CD8-positive, alpha-beta memory T cell (primary cell): ENCODE measurements around the gene CHAC2. TPM values are rescaled to one million over a fixed set of nuclear protein-coding genes. Genes with fewer than 3 reads are reported as not detected.
"Not testable (repeated sequence)": the region's sequence is repeated elsewhere in the genome, so short reads cannot be mapped to it uniquely, and the experiment has no call there.

Source experiments
- CTCF ChIA-PET: fragments of 350-600 bp; sonication (Branson Sonifier 250); formaldehyde crosslinking; loops from one replicate; lab custom pipeline; 2021; ENCODE audit warnings: antibody characterized with exemption; lab: Charles Lee
- POLR2A ChIA-PET: fragments of 350-600 bp; sonication (Branson Sonifier 250); formaldehyde crosslinking; loops from one replicate; lab custom pipeline; 2021; ENCODE audit warnings: antibody characterized with exemption; lab: Charles Lee
- DNase-seq, 5 donors: peaks; one replicate each; pipeline versions ENCODE4 v3.0.0 to v3.0.0-alpha.2; 2020 to 2022; ENCODE audit warnings: mixed read lengths in 1 of 5
- H3K27ac ChIP-seq: one replicate; pipeline ENCODE4 v1.7.0; 2013; ENCODE audit warnings: low read depth, mild to moderate bottlenecking, low read length, moderate library complexity
- H3K27me3 ChIP-seq: 2 replicates; pipeline ENCODE4 v1.7.0; 2013; ENCODE audit warnings: low read length, mild to moderate bottlenecking; ENCODE audit not compliant: insufficient read depth, poor library complexity, severe bottlenecking
- H3K36me3 ChIP-seq: 2 replicates; pipeline ENCODE4 v1.7.0; 2013; ENCODE audit warnings: mild to moderate bottlenecking, low read length, moderate library complexity; ENCODE audit not compliant: insufficient read depth
- H3K4me1 ChIP-seq: 2 replicates; pipeline ENCODE4 v1.7.0; 2013; ENCODE audit warnings: mild to moderate bottlenecking, low read length, moderate library complexity; ENCODE audit not compliant: insufficient read depth
- H3K4me3 ChIP-seq: 2 replicates; pipeline ENCODE4 v1.7.0; 2013; ENCODE audit warnings: mild to moderate bottlenecking, low read length
- H3K9me3 ChIP-seq: 2 replicates; pipeline ENCODE4 v1.7.0; 2013; ENCODE audit warnings: mild to moderate bottlenecking, low read length
- H3K27ac Mint-ChIP-seq, 8 donors: one replicate each; pipeline ENCODE4 v1.8.0; 2020 to 2021; ENCODE audit warnings: mixed read lengths in 8 of 8, mild to moderate bottlenecking in 6 of 8, inconsistent platforms in 3 of 8, moderate library complexity in 3 of 8
- H3K27me3 Mint-ChIP-seq, 2 donors: one replicate each; pipeline ENCODE4 v1.8.0; 2020 to 2021; ENCODE audit warnings: mixed read lengths in 2 of 2, mild to moderate bottlenecking in 1 of 2, moderate library complexity in 1 of 2
- H3K36me3 Mint-ChIP-seq, 3 donors: one replicate each; pipeline ENCODE4 v1.8.0; 2020 to 2021; ENCODE audit warnings: mixed read lengths in 3 of 3, inconsistent platforms in 1 of 3, mild to moderate bottlenecking in 1 of 3
- H3K4me1 Mint-ChIP-seq, 3 donors: one replicate each; pipeline ENCODE4 v1.8.0; 2020 to 2021; ENCODE audit warnings: mixed read lengths in 3 of 3, inconsistent platforms in 1 of 3, mild to moderate bottlenecking in 1 of 3
- H3K4me3 Mint-ChIP-seq, 7 donors: one replicate each; pipeline ENCODE4 v1.8.0; 2020 to 2021; ENCODE audit warnings: mixed read lengths in 7 of 7, mild to moderate bottlenecking in 6 of 7, moderate library complexity in 4 of 7, inconsistent platforms in 2 of 7
- H3K9me3 Mint-ChIP-seq, 5 donors: one replicate each; pipeline ENCODE4 v1.8.0; 2020 to 2022; ENCODE audit warnings: mixed read lengths in 5 of 5, mild to moderate bottlenecking in 3 of 5, moderate library complexity in 2 of 5, inconsistent platforms in 1 of 5
- polyA plus RNA-seq: library from polyadenylated mRNA; unstranded; fragments of 300-500 nt; fragmentation: Illumina TruSeq; gene quantifications from one replicate; pipeline ENCODE4 v1.2.3, GENCODE V29; 2021
- total RNA-seq, 2 experiments: library from RNA; stranded (reverse); gene quantifications; one replicate each; pipeline ENCODE4 v1.2.3, GENCODE V29; 2021

Gene CHAC2
- total and polyA plus RNA-seq, 3 experiments from 2014 or later = 3.8 to 27.4 (median 25.6) TPM

DNA sequence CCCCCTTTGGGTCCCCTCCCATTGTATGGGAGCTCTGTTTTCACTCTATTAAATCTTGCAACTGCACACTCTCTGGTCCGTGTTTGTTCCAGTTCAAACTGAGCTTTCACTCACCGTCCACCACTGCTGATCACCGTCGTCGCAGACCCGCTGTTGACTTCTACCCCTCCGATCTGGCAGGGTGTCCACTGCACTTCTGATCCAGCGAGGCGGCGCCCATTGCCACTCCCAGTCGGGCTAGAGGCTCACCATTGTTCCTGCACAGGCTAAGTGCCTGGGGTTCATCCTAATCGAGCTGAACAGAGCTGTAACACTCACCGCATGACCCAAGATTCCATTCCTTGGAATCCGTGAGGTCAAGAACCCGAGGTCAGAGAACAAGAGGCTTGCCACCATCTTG lies 11.0 kb upstream of the CHAC2 start:
- no peaks in the 10 kb centered on the region for H3K27me3 Mint-ChIP-seq
- no peaks in the 10 kb centered on the region for H3K9me3 ChIP-seq
- peaks cover 6 to 42% (median 26%) of the 10 kb centered on the region in 3 donors for H3K36me3 Mint-ChIP-seq
- H3K27ac Mint-ChIP-seq = peak overlapping the region in 1 of 8 donors; percentile 72
- ChIA-PET CTCF (no interaction called here), POLR2A (no interaction called here)
- H3K4me3 ChIP-seq = no peak overlapping the region
- H3K4me1 ChIP-seq = no peaks in the 10 kb centered on the region
- H3K36me3 ChIP-seq = no peaks in the 10 kb centered on the region
- H3K27me3 ChIP-seq = no peaks in the 10 kb centered on the region
- H3K4me1 Mint-ChIP-seq = peaks cover 4 to 6% (median 4%) of the 10 kb centered on the region in 3 donors
- H3K27ac ChIP-seq = no peak overlapping the region
- no peak for DNase-seq
- no peak overlapping the region for H3K4me3 Mint-ChIP-seq
- no peaks in the 10 kb centered on the region for H3K9me3 Mint-ChIP-seq

DNA sequence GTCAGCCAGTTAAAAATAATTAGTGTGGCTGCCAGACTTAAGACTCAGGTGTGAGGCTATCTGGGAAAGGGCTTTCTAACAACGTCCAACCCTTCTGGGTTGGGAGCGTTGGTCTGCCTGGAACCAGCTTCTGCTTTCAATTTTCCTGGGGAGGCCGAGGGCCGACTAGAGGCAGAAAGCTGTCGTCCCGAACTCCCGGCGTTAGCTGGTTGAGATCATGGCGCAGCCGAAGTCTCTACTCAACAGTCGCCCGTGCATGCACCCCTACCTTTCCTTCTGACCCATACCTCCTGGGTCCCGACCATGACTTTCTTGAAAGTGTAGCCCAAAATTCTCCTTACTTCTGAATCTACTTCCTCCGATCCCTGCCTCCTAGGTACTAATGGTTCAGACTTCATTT lies 10.4 kb upstream of the CHAC2 start:
- H3K4me3 ChIP-seq, H3K27me3 Mint-ChIP-seq, H3K27ac Mint-ChIP-seq, POLR2A ChIA-PET, DNase-seq, H3K4me1 ChIP-seq, H3K27me3 ChIP-seq, H3K4me3 Mint-ChIP-seq, CTCF ChIA-PET, H3K9me3 ChIP-seq, H3K9me3 Mint-ChIP-seq, H3K4me1 Mint-ChIP-seq, H3K27ac ChIP-seq, H3K36me3 ChIP-seq: not testable (repeated sequence)
- H3K36me3 Mint-ChIP-seq = peaks cover 6 to 47% (median 26%) of the 10 kb centered on the region in 3 donors

DNA sequence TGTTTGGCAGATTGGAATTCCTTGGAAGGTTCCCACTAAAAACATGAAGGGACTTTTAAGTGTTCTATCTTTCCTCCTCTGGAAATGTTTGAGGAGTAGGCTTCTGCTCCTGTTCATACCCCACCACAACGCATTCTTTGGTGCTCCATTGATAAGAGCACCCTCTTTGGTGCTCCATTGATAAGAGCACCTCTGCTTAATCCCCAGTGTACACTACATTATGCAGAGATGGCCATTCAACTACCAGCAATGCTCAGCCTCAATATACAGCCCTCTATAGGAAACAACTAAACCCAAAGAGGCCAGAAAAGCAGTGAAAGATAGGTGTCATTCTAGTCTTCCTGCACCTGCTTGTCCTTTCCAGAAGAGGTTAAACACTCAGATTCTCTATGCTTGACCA lies 1.8 kb upstream of the CHAC2 start:
- ChIA-PET POLR2A (no interaction called here), CTCF (no interaction called here)
- Histone ChIP-seq H3K4me1 (peaks cover 4% of the 10 kb centered on the region), H3K9me3 (no peaks in the 10 kb centered on the region), H3K27ac (no peak overlapping the region), H3K4me3 (no peak overlapping the region), H3K27me3 (no peaks in the 10 kb centered on the region), H3K36me3 (peaks cover 17% of the 10 kb centered on the region)
- Mint-ChIP-seq H3K27me3 (no peaks in the 10 kb centered on the region), H3K36me3 (peaks cover 0 to 39% (median 8%) of the 10 kb centered on the region in 3 donors), H3K4me3 (peak overlapping the region in 1 of 7 donors; percentile 5), H3K27ac (peak overlapping the region in 4 of 8 donors; percentile 6 to 64 (median 20)), H3K4me1 (peaks cover 24 to 35% (median 33%) of the 10 kb centered on the region in 3 donors), H3K9me3 (no peaks in the 10 kb centered on the region)
- no peak for DNase-seq

DNA sequence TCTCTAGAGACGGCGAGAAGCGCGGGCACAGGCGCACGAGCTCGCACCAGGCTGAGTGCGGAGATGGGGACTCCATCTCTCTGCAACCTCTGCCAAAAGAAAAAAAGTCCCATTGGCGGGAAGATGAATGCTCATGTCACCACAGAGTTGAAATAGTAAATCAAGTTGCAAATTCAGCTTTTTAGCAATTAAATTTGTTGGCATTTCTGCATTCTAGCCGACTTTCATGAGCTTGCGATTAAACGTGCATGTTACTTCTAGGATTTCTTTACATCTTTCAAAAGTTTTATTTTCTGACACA lies 588 bp downstream of the CHAC2 start:
- DNase-seq = no peak
- Mint-ChIP-seq H3K27ac (peak overlapping the region; percentile 85 to 97 (median 95)), H3K4me1 (peaks cover 26 to 40% (median 32%) of the 10 kb centered on the region in 3 donors), H3K4me3 (peak overlapping the region; percentile 87 to 99 (median 94)), H3K27me3 (no peaks in the 10 kb centered on the region), H3K9me3 (no peaks in the 10 kb centered on the region), H3K36me3 (peaks cover 0 to 25% (median 5%) of the 10 kb centered on the region in 3 donors)
- H3K27ac ChIP-seq = peak overlapping the region; percentile 78
- peaks cover 5% of the 10 kb centered on the region for H3K36me3 ChIP-seq
- H3K4me3 ChIP-seq = peak overlapping the region; percentile 90
- H3K4me1 ChIP-seq = peaks cover 4% of the 10 kb centered on the region
- CTCF ChIA-PET = interaction anchor here (0.9 to 1.8 kb wide), 3 partner anchors 8 to 19 kb away, joined by 4 to 8 read pairs (median 5); partner anchors contain the start of genes ASB3 and ERLEC1
- no peaks in the 10 kb centered on the region for H3K9me3 ChIP-seq
- POLR2A ChIA-PET = interaction anchor here (0.7 to 2.6 kb wide), 4 partner anchors 8 to 1476 kb away, joined by 3 to 17 read pairs (median 6); partner anchors contain the start of genes ASB3 and ERLEC1
- H3K27me3 ChIP-seq = no peaks in the 10 kb centered on the region

DNA sequence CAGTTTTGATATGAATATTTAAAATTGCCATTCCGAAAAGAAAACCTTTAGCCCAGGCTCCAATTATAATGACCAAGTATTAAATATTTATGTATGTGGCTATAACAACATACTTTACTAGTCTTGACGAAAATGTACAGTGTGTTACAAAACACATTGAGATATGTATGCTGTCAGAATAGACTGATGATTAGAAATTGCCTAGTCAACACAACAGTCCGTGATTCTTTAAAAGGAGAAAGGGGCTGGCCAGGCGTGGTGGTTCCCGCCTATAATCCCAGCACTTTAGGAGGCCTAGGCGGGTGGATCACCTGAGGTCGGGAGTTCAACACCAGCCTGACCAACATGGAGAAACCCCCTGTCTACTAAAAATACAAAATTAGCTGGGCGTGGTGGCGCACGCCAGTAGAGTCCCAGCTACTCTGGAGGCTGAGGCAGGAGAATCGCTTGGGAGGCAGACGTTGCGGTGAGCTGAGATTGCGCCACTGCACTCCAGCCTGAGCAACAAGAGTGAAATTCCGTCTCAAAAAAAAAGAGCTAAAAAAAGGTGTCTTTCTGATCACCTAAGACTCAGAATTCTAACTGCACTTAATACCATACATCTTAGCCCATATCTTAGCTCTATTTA lies 1.8 kb downstream of the CHAC2 start:
- Histone ChIP-seq H3K27ac (no peak overlapping the region), H3K27me3 (no peaks in the 10 kb centered on the region), H3K4me3 (no peak overlapping the region), H3K9me3 (no peaks in the 10 kb centered on the region), H3K36me3 (no peaks in the 10 kb centered on the region), H3K4me1 (peaks cover 4% of the 10 kb centered on the region)
- H3K36me3 Mint-ChIP-seq = peaks cover 0 to 22% (median 3%) of the 10 kb centered on the region in 3 donors
- peak overlapping the region in 3 of 7 donors; percentile 23 to 95 (median 48) for H3K4me3 Mint-ChIP-seq
- peaks cover 29 to 46% (median 32%) of the 10 kb centered on the region in 3 donors for H3K4me1 Mint-ChIP-seq
- POLR2A ChIA-PET = no interaction called here
- no peaks in the 10 kb centered on the region for H3K9me3 Mint-ChIP-seq
- H3K27ac Mint-ChIP-seq = peak overlapping the region in 5 of 8 donors; percentile 30 to 92 (median 55)
- CTCF ChIA-PET = no interaction called here
- DNase-seq = no peak
- no peaks in the 10 kb centered on the region for H3K27me3 Mint-ChIP-seq

DNA sequence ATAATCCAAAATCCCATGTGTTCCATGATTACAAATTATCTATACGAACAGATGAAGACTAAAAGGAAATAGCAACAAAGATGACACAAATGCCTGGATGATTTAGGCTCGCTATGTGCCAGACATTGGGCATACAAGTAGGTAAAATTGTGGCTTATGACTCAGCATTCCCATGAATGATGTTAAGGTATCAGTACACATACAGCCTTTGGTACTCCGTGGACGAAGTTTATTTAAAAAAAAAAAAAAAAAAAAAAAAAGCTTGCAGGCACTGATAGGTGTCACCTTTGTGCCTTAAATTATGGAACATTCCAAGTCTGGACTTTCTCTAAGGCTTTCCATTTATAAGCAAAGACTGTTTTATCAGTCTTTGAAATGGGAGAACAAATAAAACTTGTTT lies 2.7 kb downstream of the CHAC2 start:
- H3K27ac Mint-ChIP-seq = peak overlapping the region in 5 of 8 donors; percentile 17 to 55 (median 53)
- peaks cover 29 to 46% (median 32%) of the 10 kb centered on the region in 3 donors for H3K4me1 Mint-ChIP-seq
- H3K9me3 ChIP-seq = no peaks in the 10 kb centered on the region
- H3K4me3 Mint-ChIP-seq = peak overlapping the region in 1 of 7 donors; percentile 23
- no peaks in the 10 kb centered on the region for H3K36me3 ChIP-seq
- H3K27me3 ChIP-seq = no peaks in the 10 kb centered on the region
- H3K27ac ChIP-seq = no peak overlapping the region
- peaks cover 4% of the 10 kb centered on the region for H3K4me1 ChIP-seq
- peaks cover 0 to 21% (median 2%) of the 10 kb centered on the region in 3 donors for H3K36me3 Mint-ChIP-seq
- ChIA-PET POLR2A (no interaction called here), CTCF (no interaction called here)
- H3K27me3 Mint-ChIP-seq = no peaks in the 10 kb centered on the region
- no peak for DNase-seq
- no peaks in the 10 kb centered on the region for H3K9me3 Mint-ChIP-seq
- H3K4me3 ChIP-seq = no peak overlapping the region

DNA sequence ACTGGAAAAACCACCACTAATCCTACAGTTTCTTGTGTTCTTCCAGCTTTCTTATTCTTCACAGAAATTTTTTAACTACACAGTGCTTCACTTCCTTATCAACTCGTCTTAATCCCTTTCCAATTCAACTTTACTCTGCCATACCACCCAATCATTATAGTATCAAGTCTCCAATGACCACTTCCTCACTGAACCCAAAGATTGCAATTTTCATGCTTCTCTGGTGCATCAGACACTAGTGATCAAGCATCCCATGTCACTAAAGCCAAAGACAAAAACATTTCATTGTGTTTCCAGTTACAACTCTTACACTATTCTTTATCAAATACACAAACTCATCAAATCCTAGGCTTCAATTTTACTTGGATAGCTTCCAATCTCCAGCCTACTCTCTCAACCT lies 9.5 kb downstream of the CHAC2 start:
- Mint-ChIP-seq H3K27me3 (no peaks in the 10 kb centered on the region), H3K36me3 (peaks cover 0 to 44% (median 9%) of the 10 kb centered on the region in 3 donors), H3K4me3 (peak overlapping the region in 1 of 7 donors; percentile 6), H3K9me3 (no peaks in the 10 kb centered on the region), H3K27ac (peak overlapping the region in 4 of 8 donors; percentile 2 to 37 (median 10)), H3K4me1 (peaks cover 29 to 31% (median 29%) of the 10 kb centered on the region in 3 donors)
- peaks cover 4% of the 10 kb centered on the region for H3K36me3 ChIP-seq
- CTCF ChIA-PET = interaction anchor here (1.7 kb wide), 1 partner anchor 10 kb away, joined by 5 read pairs; the partner anchor contains the start of gene CHAC2
- no peaks in the 10 kb centered on the region for H3K4me1 ChIP-seq
- H3K27me3 ChIP-seq = no peaks in the 10 kb centered on the region
- no peak overlapping the region for H3K27ac ChIP-seq
- DNase-seq = no peak
- no peak overlapping the region for H3K4me3 ChIP-seq
- POLR2A ChIA-PET = interaction anchor here (1.5 kb wide), 1 partner anchor 9 kb away, joined by 6 read pairs; the partner anchor contains the start of gene CHAC2
- no peaks in the 10 kb centered on the region for H3K9me3 ChIP-seq

DNA sequence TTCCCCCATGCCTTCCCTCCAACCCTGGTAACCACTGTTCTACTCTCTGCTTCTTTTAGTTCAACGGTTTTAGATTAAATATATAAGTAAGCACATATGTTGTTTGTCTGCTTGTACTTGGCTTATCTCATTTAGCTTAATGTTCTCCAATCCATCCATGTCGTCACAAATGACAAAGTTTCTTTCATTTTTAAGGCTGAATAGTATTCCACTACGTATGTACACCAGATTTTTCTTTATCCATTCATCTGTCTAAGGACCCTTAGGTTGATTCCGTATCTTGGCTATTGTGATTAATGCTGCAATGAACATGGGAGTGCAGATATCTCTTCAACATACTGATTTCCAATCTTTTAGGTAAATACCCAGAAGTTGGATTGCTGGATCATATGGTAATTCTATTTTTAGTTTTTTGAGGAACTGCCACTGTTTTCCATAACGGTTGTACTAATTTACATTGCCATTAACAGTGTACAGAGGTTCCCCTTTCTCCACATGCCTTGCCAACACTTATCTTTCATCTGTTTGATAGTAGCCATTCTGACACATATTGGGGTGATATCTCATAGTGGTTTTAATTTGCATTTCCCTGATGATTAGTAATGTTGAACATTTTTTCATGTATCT lies 11.0 kb downstream of the CHAC2 start:
- DNase-seq = no peak
- H3K4me1 ChIP-seq = no peaks in the 10 kb centered on the region
- H3K27me3 ChIP-seq = no peaks in the 10 kb centered on the region
- H3K36me3 Mint-ChIP-seq = peaks cover 0 to 48% (median 9%) of the 10 kb centered on the region in 3 donors
- H3K4me3 ChIP-seq = no peak overlapping the region
- H3K27ac Mint-ChIP-seq = peak overlapping the region in 3 of 8 donors; percentile 24 to 40 (median 28)
- H3K27me3 Mint-ChIP-seq = no peaks in the 10 kb centered on the region
- no peaks in the 10 kb centered on the region for H3K9me3 ChIP-seq
- H3K27ac ChIP-seq = no peak overlapping the region
- no peak overlapping the region for H3K4me3 Mint-ChIP-seq
- H3K36me3 ChIP-seq = peaks cover 4% of the 10 kb centered on the region
- ChIA-PET CTCF (no interaction called here), POLR2A (no interaction called here)
- peaks cover 39 to 43% (median 40%) of the 10 kb centered on the region in 3 donors for H3K4me1 Mint-ChIP-seq
- no peaks in the 10 kb centered on the region for H3K9me3 Mint-ChIP-seq
